WTC11 (cell line): ENCODE measurements around the gene SEZ6L. TPM values are rescaled to one million over a fixed set of nuclear protein-coding genes. Genes with fewer than 3 reads are reported as not detected.

Experiments used
- ATAC-seq: fragments of 200-7000 bp; cut with Tn5 transposase; 2 replicates; pipeline ENCODE4 v1.10.0; 2021; ENCODE audit warnings: mild to moderate bottlenecking, moderate library complexity
- CTCF ChIA-PET: fragments of 300-600 bp; sonication (Branson Sonifier 250); formaldehyde crosslinking; loops from one replicate; lab custom pipeline; 2021; ENCODE audit warnings: antibody characterized with exemption; lab: Charles Lee
- POLR2A ChIA-PET: fragments of 350-600 bp; sonication (Branson Sonifier 250); formaldehyde crosslinking; loops from one replicate; lab custom pipeline; 2021; ENCODE audit warnings: antibody characterized with exemption; lab: Charles Lee
- DNase-seq: peaks from one replicate; pipeline ENCODE4 v3.0.0; 2021; ENCODE audit warnings: low spot score
- H3K27ac Mint-ChIP-seq: 2 replicates; pipeline ENCODE4 v1.8.0; 2021; ENCODE audit warnings: mixed read lengths
- H3K27me3 Mint-ChIP-seq: 2 replicates; pipeline ENCODE4 v1.8.0; 2021; ENCODE audit warnings: low read depth, mild to moderate bottlenecking, moderate library complexity, mixed read lengths
- H3K36me3 Mint-ChIP-seq: 2 replicates; pipeline ENCODE4 v1.8.0; 2021; ENCODE audit warnings: mixed read lengths
- H3K4me1 Mint-ChIP-seq: 2 replicates; pipeline ENCODE4 v1.8.0; 2022; ENCODE audit warnings: mixed read lengths
- H3K4me3 Mint-ChIP-seq: 2 replicates; pipeline ENCODE4 v1.8.0; 2021; ENCODE audit warnings: mild to moderate bottlenecking, moderate library complexity, mixed read lengths
- H3K9me3 Mint-ChIP-seq: 2 replicates; pipeline ENCODE4 v1.8.0; 2021; ENCODE audit warnings: mixed read lengths
- ARID4B ChIP-seq: sonication (generic); formaldehyde crosslinking; IDR thresholded peaks from 2 replicates; pipeline ENCODE4 v1.8.0; 2023; ENCODE audit warnings: missing genetic modification reagents, mild to moderate bottlenecking, borderline replicate concordance
- ATF6 ChIP-seq: sonication (generic); formaldehyde crosslinking; IDR thresholded peaks from 2 replicates; pipeline ENCODE4 v1.8.1; 2023; ENCODE audit warnings: mild to moderate bottlenecking, missing genetic modification reagents
- E2F4 ChIP-seq: sonication (generic); formaldehyde crosslinking; IDR thresholded peaks from 2 replicates; pipeline ENCODE4 v1.8.1; 2022; ENCODE audit warnings: low read depth, mild to moderate bottlenecking, moderate library complexity, missing genetic modification reagents, borderline replicate concordance
- E2F5 ChIP-seq: sonication (generic); formaldehyde crosslinking; IDR thresholded peaks from 2 replicates; pipeline ENCODE4 v1.8.1; 2022; ENCODE audit warnings: mild to moderate bottlenecking, moderate library complexity, missing genetic modification reagents
- FOXJ3 ChIP-seq: sonication (generic); formaldehyde crosslinking; IDR thresholded peaks from 2 replicates; pipeline ENCODE4 v1.9.0; 2021; ENCODE audit warnings: missing genetic modification reagents, mild to moderate bottlenecking, borderline replicate concordance
- FOXP1 ChIP-seq: sonication (generic); formaldehyde crosslinking; IDR thresholded peaks from 2 replicates; pipeline ENCODE4 v1.8.0; 2022; ENCODE audit warnings: missing genetic modification reagents, mild to moderate bottlenecking, moderate library complexity, borderline replicate concordance
- GABPB1 ChIP-seq: sonication (generic); formaldehyde crosslinking; IDR thresholded peaks from 2 replicates; pipeline ENCODE4 v1.8.1; 2023; ENCODE audit warnings: mild to moderate bottlenecking, missing genetic modification reagents
- IRF2 ChIP-seq: sonication (generic); formaldehyde crosslinking; IDR thresholded peaks from 2 replicates; pipeline ENCODE4 v1.8.0; 2022; ENCODE audit warnings: low read depth, missing genetic modification reagents, borderline replicate concordance
- KAT7 ChIP-seq: sonication (generic); formaldehyde crosslinking; IDR thresholded peaks from 2 replicates; pipeline ENCODE4 v1.8.1; 2023; ENCODE audit warnings: missing genetic modification reagents, mild to moderate bottlenecking, borderline replicate concordance
- MYBL2 ChIP-seq: sonication (generic); formaldehyde crosslinking; IDR thresholded peaks from 2 replicates; pipeline ENCODE4 v1.8.1; 2023; ENCODE audit warnings: mild to moderate bottlenecking, moderate library complexity, missing genetic modification reagents
- TCF7 ChIP-seq: sonication (generic); formaldehyde crosslinking; IDR thresholded peaks from 2 replicates; pipeline ENCODE4 v1.8.0; 2022; ENCODE audit warnings: mild to moderate bottlenecking, low read depth, missing genetic modification reagents, moderate library complexity
- TEAD4 ChIP-seq: sonication (generic); formaldehyde crosslinking; IDR thresholded peaks from 2 replicates; pipeline ENCODE4 v1.8.0; 2022; ENCODE audit warnings: mild to moderate bottlenecking, missing genetic modification reagents
- ZNF121 ChIP-seq: sonication (generic); formaldehyde crosslinking; IDR thresholded peaks from 2 replicates; pipeline ENCODE4 v1.8.0; 2023; ENCODE audit warnings: missing genetic modification reagents
- ZNF232 ChIP-seq: sonication (generic); formaldehyde crosslinking; IDR thresholded peaks from 2 replicates; pipeline ENCODE4 v1.8.0; 2022; ENCODE audit warnings: mild to moderate bottlenecking, missing genetic modification reagents
- ZNF281 ChIP-seq: sonication (generic); formaldehyde crosslinking; IDR thresholded peaks from 2 replicates; pipeline ENCODE4 v1.8.0; 2023; ENCODE audit warnings: mild to moderate bottlenecking, missing genetic modification reagents
- ZNF416 ChIP-seq: fragments of 250-450 bp; sonication (Bioruptor Pico); IDR thresholded peaks from 2 replicates; pipeline ENCODE4 v1.9.0; 2021; ENCODE audit warnings: mild to moderate bottlenecking, inconsistent platforms
- total RNA-seq: library from RNA; stranded (reverse); gene quantifications from 3 replicates; pipeline ENCODE4 v1.2.3, GENCODE V29; 2021
- TF ChIP-seq, protein P1 (sequence below): sonication (generic); formaldehyde crosslinking; IDR thresholded peaks from 2 replicates; pipeline ENCODE4 v1.8.0; 2022; ENCODE audit warnings: mild to moderate bottlenecking, missing genetic modification reagents
- TF ChIP-seq, protein P2 (sequence below): sonication (generic); formaldehyde crosslinking; IDR thresholded peaks from 2 replicates; pipeline ENCODE4 v1.8.1; 2022; ENCODE audit warnings: low read depth, missing genetic modification reagents, borderline replicate concordance

The SEZ6L gene
- total RNA-seq, 1 experiment from 2014 or later, result 0.57 TPM

DNA sequence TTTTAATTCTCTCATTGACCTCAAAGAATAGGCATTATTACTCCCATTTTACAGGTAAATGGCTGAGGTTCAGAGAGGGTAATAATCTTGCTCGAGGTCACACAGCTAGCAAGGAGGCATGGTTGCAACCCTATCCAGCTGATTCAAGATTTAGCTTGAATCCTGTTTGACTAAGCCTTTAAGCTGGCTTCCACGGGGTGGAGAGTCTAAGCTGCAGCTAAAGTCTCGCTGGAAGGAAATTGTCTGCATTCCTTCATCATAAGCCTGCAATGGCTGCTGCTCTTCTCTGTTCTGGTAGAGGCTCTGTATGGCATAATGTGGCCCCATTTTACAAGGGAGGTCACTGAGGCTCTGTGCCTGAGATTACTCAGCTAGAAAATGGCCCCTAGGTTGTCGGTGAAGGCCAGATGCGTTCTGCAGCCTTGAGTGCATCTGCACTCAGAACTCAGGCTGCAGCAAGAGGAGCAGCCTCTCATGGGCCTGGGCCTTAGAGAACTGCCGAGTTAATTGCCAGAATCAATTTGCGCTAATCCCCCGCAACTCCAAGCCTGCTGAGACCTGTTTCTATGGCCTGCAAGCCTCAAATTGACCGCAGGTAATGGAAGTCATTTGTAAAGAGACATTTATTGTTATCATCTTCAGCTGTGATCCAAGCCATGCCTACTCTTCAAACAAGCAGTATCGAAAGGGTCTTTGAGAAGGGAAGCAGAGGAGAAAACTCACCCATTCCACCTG, 44.1 kb upstream of the SEZ6L start:
- DNase-seq (no peak), ATAC-seq (no peak)
- Mint-ChIP-seq H3K36me3 (no peaks in the 10 kb centered on the region), H3K27me3 (no peaks in the 10 kb centered on the region), H3K27ac (no peak overlapping the region), H3K4me1 (peaks cover 6% of the 10 kb centered on the region), H3K4me3 (no peak overlapping the region), H3K9me3 (0 out of 2 replicates have a peak, but pooled peaks cover 12% of the 10 kb centered on the region)
- no peak for TF ChIP-seq ZNF281 (CRISPR knock-in tag)
- no peak for TF ChIP-seq ZNF232 (CRISPR knock-in tag)
- no peak for TF ChIP-seq IRF2 (CRISPR knock-in tag)
- TF ChIP-seq GABPB1 (CRISPR knock-in tag), result no peak
- TF ChIP-seq ATF6 (CRISPR knock-in tag), result no peak
- no peak for TF ChIP-seq FOXJ3 (CRISPR knock-in tag)
- TF ChIP-seq, protein P1, sequence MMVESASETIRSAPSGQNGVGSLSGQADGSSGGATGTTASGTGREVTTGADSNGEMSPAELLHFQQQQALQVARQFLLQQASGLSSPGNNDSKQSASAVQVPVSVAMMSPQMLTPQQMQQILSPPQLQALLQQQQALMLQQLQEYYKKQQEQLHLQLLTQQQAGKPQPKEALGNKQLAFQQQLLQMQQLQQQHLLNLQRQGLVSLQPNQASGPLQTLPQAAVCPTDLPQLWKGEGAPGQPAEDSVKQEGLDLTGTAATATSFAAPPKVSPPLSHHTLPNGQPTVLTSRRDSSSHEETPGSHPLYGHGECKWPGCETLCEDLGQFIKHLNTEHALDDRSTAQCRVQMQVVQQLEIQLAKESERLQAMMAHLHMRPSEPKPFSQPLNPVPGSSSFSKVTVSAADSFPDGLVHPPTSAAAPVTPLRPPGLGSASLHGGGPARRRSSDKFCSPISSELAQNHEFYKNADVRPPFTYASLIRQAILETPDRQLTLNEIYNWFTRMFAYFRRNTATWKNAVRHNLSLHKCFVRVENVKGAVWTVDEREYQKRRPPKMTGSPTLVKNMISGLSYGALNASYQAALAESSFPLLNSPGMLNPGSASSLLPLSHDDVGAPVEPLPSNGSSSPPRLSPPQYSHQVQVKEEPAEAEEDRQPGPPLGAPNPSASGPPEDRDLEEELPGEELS (CRISPR knock-in tag), result no peak
- TF ChIP-seq MYBL2 (CRISPR knock-in tag), result no peak
- no peak for TF ChIP-seq FOXP1
- no peak for TF ChIP-seq ZNF416
- no peak for TF ChIP-seq TCF7
- no peak for TF ChIP-seq KAT7
- no peak for TF ChIP-seq TEAD4 (CRISPR knock-in tag)
- TF ChIP-seq E2F4, result no peak
- TF ChIP-seq ARID4B (CRISPR knock-in tag), result no peak
- no peak for TF ChIP-seq E2F5
- TF ChIP-seq, protein P2, sequence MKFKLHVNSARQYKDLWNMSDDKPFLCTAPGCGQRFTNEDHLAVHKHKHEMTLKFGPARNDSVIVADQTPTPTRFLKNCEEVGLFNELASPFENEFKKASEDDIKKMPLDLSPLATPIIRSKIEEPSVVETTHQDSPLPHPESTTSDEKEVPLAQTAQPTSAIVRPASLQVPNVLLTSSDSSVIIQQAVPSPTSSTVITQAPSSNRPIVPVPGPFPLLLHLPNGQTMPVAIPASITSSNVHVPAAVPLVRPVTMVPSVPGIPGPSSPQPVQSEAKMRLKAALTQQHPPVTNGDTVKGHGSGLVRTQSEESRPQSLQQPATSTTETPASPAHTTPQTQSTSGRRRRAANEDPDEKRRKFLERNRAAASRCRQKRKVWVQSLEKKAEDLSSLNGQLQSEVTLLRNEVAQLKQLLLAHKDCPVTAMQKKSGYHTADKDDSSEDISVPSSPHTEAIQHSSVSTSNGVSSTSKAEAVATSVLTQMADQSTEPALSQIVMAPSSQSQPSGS (CRISPR knock-in tag), result no peak
- no peak for TF ChIP-seq ZNF121 (CRISPR knock-in tag)
- ChIA-PET CTCF (interaction anchor here (0.5 to 1.7 kb wide), 2 partner anchors 205 to 239 kb away, joined by 4 to 5 read pairs; no protein-coding TSS in a partner anchor), POLR2A (no interaction called here)
